Body of pancreas (tissue), 4 donors: ENCODE data around the gene RABEP2.

Experiments
- CTCF ChIP-seq, 7 experiments: fragments of 450-650 bp in 4 of 7; fragments of 200-600 bp in 3 of 7; sonication (generic) in 3 of 7; IDR thresholded peaks; one replicate each; pipeline ENCODE4 v1.5.1; 2016 to 2019; ENCODE audit warnings: antibody characterized with exemption in 7 of 7
- POLR2A ChIP-seq, 3 donors: fragments of 450-650 bp; IDR thresholded peaks; one replicate each; pipeline ENCODE4 v1.6.1; 2016; ENCODE audit warnings: antibody characterized with exemption in 3 of 3, mild to moderate bottlenecking in 2 of 3

- TF ChIP-seq POLR2A (IDR thresholded peaks at IDR 0.05) (no peak), CTCF (IDR thresholded peaks at IDR 0.05) (no peak)
Measured at GRCh38 chr16:28935346-28935745, 10.3 kb upstream of the RABEP2 start.
